Endothelial cell of umbilical vein (primary cell): ENCODE measurements around the gene FBXL17.

ENCODE experiments used
- CTCF ChIP-seq, 2 donors: IDR thresholded peaks; 1 replicate in 1 of 2; 2 replicates in 1 of 2; pipeline ENCODE4 v1.5.1; 2011; ENCODE audit warnings: low read length in 2 of 2, mild to moderate bottlenecking in 2 of 2, moderate library complexity in 2 of 2, control low read depth in 1 of 2, inconsistent platforms in 1 of 2, low read depth in 1 of 2; ENCODE audit not compliant: insufficient read depth in 1 of 2; ENCODE audit errors: extremely low read depth in 1 of 2
- EZH2 ChIP-seq: IDR thresholded peaks from 2 replicates; pipeline ENCODE4 v1.6.1; 2012; ENCODE audit warnings: borderline replicate concordance, low read depth, mild to moderate bottlenecking, moderate library complexity, low read length, inconsistent platforms; ENCODE audit not compliant: severe bottlenecking
- POLR2AphosphoS5 ChIP-seq: IDR thresholded peaks from 2 replicates; pipeline ENCODE4 v1.6.1; 2012; ENCODE audit warnings: low read depth, mild to moderate bottlenecking, control low read depth, low read length, moderate library complexity; ENCODE audit not compliant: insufficient read depth

GRCh38 chr5:108146222-108146621, 235.7 kb downstream of the FBXL17 start:
- TF ChIP-seq POLR2AphosphoS5: no peak
- no peak for TF ChIP-seq EZH2
- TF ChIP-seq CTCF (IDR thresholded peaks at IDR 0.05; ENCODE audit: extremely low read depth in 1 of 2, insufficient read depth in 1 of 2, low read depth in 1 of 2, low read length in 2 of 2): no peak
